Hypothalamus (tissue), 51 donors: ENCODE data around the gene IFT88.
"Not testable (repeated sequence)": the region's sequence is repeated elsewhere in the genome, so short reads cannot be mapped to it uniquely, and the experiment has no call there.

Experiments
- DNase-seq, 51 donors: peaks; one replicate each; lab custom pipeline; 2025; lab: John Stamatoyannopoulos, UW

Gene IFT88

GRCh38 chr13:20681481-20681880 is 114.5 kb downstream of the IFT88 start:
- not testable (repeated sequence) for DNase-seq

- DNase-seq = no peak
Observed at GRCh38 chr13:20682061-20682460, 115.1 kb downstream of the IFT88 start.

GRCh38 chr13:20684041-20684440 is 117.1 kb downstream of the IFT88 start:
- DNase-seq = no peak

- no peak for DNase-seq
Observed at GRCh38 chr13:20684546-20684945, 117.6 kb downstream of the IFT88 start.

GRCh38 chr13:20685092-20685491 is 118.1 kb downstream of the IFT88 start:
- DNase-seq = no peak

GRCh38 chr13:20686167-20686566 is 119.2 kb downstream of the IFT88 start:
- DNase-seq = no peak

GRCh38 chr13:20686863-20687579 is 120.1 kb downstream of the IFT88 start:
- DNase-seq = no peak

- no peak for DNase-seq
Observed at GRCh38 chr13:20689291-20689690, 122.3 kb downstream of the IFT88 start.

- no peak for DNase-seq
Observed at GRCh38 chr13:20691616-20692015, 124.7 kb downstream of the IFT88 start.

GRCh38 chr13:20696073-20696472 is 129.1 kb downstream of the IFT88 start:
- DNase-seq = no peak

- DNase-seq = no peak
Observed at GRCh38 chr13:20699715-20700114, 132.8 kb downstream of the IFT88 start.

- DNase-seq = no peak
Observed at GRCh38 chr13:20700288-20700687, 133.3 kb downstream of the IFT88 start.

- DNase-seq = no peak
Observed at GRCh38 chr13:20701461-20701860, 134.5 kb downstream of the IFT88 start.

- DNase-seq = peak in 1 of 51 donors; percentile 58
Observed at GRCh38 chr13:20702530-20702914, 135.6 kb downstream of the IFT88 start.

GRCh38 chr13:20702915-20703779 is 136.2 kb downstream of the IFT88 start, which contains the start of gene IL17D:
TSS of gene IL17D (plus strand) at chr13:20703699. CDS start at chr13:20704002, 303 bp downstream.
- DNase-seq = peak in 26 of 51 donors; percentile 10 to 70 (median 51)

- DNase-seq = peak in 42 of 51 donors; percentile 14 to 82 (median 54)
Observed at GRCh38 chr13:20703780-20704458, 137.0 kb downstream of the IFT88 start.

- no peak for DNase-seq
Observed at GRCh38 chr13:20704459-20705069, 137.6 kb downstream of the IFT88 start.

GRCh38 chr13:20706661-20707060 is 139.7 kb downstream of the IFT88 start:
- DNase-seq = no peak

- DNase-seq = no peak
Observed at GRCh38 chr13:20708216-20708615, 141.3 kb downstream of the IFT88 start.

GRCh38 chr13:20709369-20709768 is 142.4 kb downstream of the IFT88 start:
- no peak for DNase-seq

- DNase-seq = no peak
Observed at GRCh38 chr13:20709782-20710181, 142.8 kb downstream of the IFT88 start.
